COR-L47 (cell line): ENCODE results near the gene HEATR9.
"Not testable (repeated sequence)": the region's sequence is repeated elsewhere in the genome, so short reads cannot be mapped to it uniquely, and the experiment has no call there.

Source experiments
- DNase-seq: peaks from one replicate; lab custom pipeline; 2025; lab: John Stamatoyannopoulos, UW

Gene HEATR9

DNA sequence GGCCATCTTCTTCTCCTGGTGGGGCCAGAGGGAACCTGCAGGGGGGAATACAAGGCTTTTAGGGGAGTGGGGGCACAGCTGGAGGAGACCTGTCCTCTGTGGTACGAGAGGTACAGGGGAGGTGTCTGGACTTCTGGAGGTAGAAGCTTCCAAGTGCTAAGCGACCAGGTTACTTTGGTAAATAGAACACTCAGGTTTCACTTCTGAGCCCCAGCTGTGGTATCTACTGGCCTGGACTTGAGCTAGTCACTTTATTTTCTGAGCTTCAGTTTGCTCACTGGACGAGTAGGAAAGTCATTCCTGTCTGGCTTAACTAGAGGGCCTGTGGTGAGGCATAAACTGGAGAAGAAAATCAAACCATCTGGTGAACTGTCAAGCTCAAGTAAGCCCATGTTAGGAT is at the start of gene HEATR9:
Gene HEATR9 (minus strand): TSS at position 155 of the 400 bp plus-strand sequence. CDS start 149 bp downstream, at position 6.
- no peak for DNase-seq

GRCh38 chr17:35917519-35918213 is 49.0 kb upstream of the HEATR9 start:
- DNase-seq, result no peak

GRCh38 chr17:35915153-35915964 is 46.7 kb upstream of the HEATR9 start:
- DNase-seq, result no peak

GRCh38 chr17:35914354-35914753 is 45.7 kb upstream of the HEATR9 start:
- no peak for DNase-seq

DNA sequence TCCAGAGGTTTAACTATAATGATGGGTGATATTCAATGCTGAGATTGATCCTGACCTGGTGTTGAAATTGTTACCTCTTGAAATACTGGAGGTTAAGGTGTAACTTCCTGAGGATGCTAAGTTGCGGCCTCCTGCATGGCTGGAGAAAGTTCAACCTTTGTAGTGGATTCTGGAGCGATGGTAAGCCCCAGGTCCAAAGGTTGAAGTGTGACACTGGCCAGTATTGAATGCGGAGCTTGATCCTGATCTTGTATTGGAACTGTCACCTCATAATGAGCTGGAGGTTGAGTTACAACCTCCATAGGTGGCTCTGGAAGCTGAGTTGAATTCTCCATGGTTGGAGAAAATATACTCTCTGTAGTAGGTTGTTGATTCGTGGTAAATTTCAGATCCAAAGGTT is 44.9 kb upstream of the HEATR9 start:
- no peak for DNase-seq

GRCh38 chr17:35912942-35913341 is 44.3 kb upstream of the HEATR9 start:
- no peak for DNase-seq

DNA sequence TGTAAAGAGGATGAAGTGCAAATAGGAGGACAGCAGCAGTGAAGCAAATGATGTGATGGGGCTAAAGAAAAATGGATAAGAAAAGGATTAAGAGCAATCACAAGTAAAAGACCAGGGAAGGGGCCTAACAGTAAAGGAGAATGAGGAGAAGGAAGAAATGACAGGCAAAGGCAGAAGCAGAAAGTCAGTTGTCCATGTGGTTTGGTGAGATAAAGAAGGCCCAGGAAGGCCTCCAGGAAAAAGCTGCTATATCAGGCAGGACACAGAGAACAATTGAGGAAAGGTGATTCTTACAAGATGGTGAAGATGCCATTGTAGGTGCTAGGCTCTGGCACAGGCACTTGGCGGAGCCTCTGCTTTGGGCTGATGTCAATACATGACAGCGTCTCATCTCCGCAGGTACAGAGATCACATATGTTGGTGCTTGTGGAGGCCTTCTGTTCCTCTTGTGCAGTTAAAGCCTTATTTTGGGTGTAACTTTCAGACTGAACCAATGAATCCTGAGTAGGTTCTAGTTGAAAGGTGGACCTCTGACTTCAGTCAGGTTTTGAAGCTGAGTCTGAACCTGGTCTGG is 43.7 kb upstream of the HEATR9 start:
- DNase-seq, result no peak

GRCh38 chr17:35909408-35909807 is 40.7 kb upstream of the HEATR9 start:
- no peak for DNase-seq

DNA sequence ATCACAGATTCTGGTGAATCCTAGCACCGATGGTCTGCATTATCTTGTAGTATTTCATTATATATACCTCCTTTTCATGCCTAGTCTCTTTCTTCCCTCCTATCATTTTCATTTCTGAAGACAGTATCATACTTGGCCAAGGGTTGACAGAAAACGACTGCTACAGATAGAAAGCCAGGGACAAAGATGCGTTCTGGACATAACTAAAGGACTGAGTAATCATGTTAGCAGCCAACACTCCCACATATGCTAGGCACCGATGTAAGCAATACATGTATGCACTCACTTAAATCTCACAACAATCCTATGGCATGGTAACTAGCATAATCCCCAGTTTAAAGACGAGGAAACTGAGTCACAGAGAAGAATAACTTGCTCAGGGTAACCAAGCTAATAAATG is 39.0 kb upstream of the HEATR9 start:
- DNase-seq, result no peak

- DNase-seq, result no peak
Measured at GRCh38 chr17:35906926-35907637, 38.4 kb upstream of the HEATR9 start.

DNA sequence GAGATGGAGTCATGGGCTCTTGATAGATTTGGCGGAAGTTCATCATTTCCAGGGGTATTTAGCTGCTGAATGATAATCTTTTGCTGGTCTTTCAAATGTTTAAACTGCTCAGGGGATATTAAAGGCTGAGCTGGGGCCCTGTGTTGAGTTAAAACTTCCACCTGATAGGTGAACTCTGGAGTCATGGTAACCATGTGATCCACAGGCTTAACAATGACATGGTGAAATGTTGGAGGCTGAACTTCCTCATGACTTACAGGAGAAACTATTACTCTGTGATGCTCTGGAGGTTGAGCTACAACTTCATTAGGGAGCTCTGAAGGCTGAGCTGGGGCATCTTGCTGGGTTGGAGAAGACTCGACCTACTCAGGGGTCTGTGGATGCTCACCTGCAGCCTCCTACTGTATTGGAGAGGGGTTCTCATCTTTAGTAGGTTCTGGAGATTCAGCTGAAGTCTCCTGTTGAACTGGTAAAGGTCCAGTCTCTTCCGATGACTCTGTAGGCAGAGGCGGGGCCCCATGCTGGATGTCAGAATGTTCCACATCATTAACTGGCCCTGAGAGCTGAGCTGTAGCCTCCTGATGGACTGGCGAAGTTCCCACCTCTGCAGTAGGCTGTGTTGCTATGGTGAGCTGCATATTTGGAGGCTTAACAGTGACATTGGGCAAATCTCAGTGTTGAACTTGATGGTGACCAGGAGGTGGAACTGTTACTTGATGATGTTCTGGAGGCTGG is 37.7 kb upstream of the HEATR9 start:
- DNase-seq, result no peak

DNA sequence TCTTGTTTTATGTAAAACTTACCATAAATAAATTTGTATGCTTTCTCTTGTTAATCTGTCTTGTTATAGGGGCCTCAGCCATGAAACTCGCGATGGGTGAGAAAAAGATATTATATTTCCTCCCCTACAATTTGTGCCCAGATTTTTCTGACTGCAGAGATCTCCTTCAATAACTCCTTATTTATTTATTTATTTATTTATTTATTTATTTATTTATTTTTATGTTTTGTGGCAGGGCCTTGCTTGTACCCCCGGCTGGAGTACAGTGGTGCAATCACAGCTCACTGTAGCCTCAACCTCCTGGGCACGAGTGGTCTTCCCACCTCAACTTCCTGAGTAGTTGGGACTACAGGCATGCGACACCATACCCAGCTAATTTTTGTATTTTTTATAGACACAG is 34.8 kb upstream of the HEATR9 start:
- DNase-seq, result no peak

DNA sequence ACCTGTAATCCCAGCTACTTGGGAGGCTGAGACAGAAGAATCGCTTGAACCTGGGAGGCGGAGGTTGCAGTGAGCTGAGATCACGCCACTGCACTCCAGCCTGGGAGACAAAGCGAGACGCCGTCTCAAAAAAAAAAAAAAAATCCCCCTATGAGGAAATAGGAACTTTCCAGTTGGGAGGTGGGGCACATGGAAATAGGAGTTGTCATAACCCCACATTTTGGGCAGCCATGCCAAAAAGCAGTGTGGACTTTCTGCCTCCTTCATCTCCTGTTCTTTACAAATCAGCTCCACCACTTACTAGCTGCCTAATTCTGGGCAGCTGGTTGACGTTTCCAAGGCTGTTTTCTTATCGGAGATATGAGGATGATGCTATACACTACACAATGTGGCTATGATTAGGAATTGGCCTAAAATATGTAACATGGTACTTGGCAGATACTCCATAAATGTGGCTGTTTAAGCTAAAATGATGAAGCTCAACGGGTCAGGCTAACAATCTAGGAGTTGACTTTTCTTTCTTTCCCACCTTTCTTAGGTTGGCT is 33.0 kb upstream of the HEATR9 start:
- no peak for DNase-seq

DNA sequence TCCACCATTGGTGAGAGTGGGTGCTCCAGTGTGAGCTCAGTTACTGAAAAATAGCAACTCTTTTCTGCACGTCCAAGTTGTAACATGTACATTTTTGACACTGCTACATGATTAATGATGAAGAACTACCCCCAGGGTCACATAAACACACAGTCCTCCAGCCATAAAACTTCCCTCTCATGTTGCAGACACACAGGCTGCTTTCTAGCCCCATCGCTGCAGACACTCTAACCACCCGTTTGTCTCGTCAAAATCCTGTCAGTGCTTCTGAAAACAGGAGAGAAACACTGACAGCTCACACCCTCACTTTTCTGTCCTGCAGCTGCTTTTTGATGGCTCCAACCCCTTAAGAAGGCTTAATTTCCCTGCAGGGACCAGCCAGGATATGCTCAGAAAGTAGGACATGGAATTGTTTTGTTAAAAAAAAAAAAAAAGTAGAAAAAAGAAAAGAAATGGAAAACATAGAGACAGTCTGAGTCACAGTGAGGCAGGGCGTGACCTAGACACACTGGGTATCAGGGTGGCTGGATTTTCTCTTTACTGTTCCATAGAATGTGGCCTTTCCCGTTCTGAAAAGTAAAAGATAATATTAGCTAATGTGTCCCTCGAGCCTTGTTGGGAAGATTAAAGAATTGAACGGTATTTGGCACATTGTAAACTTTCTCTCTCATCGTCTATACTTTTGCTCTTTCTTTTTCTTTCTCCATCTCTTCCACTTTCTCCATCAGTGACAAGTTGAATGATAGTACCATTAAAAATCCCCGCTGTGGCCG is 32.2 kb upstream of the HEATR9 start:
- no peak for DNase-seq

DNA sequence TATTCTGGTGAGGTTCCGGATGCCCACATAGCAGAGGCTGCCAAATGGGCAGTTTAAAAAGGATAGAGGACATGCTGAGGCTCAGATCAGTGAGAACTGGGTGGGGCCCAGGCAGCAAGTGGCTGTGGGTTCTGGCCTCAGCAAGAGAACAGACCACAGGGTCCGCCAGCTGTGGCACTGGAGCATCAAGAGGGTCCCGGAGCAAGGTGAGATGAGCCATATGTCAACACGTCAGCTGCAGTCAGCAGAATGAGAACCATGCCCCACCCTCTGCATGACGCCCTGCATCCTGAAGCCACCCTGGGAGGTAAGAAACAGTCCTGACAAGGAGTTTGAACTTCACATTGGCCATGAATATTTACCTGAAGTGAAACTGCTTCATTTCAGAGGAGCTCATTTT is 31.6 kb upstream of the HEATR9 start:
- no peak for DNase-seq

DNA sequence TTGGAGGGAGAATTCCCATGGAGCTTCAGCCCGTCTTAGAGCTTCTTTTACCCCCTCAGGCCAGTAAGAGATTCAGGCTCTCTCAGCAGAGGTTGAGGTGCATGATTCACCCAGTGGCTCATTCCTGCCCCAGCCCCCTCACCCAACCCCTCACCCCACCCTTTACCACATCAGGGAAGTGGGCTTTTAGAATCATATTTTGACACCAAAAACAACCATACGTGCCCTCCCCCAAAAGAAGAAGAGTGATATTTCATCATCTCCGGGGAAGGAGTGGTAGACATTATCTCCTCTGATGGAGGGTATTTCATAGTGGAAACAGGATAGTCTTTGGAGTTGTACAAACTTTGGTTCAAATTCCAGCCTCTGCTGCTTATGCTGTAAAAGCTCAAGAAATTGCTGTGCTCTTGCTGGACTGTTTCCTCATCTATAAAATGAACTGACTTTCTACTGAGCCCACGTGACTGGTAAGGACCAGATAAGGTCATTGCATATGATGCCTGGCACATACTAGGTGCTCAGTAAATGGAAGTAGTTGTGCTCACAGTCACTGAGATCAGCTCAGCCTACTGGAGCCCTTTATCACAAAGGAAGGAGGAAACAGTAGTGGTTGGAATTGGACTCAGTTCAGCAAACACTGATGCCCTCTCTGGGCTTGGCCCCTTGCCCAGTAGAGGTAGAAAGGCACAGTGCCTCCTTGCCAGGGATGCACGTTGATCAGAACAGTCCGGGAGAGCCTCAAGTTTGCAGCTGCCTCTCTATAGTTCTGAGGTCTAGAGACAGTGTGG is 29.8 kb upstream of the HEATR9 start:
- DNase-seq, result peak; percentile 5

GRCh38 chr17:35897772-35898171 is 29.1 kb upstream of the HEATR9 start:
- not testable (repeated sequence) for DNase-seq

DNA sequence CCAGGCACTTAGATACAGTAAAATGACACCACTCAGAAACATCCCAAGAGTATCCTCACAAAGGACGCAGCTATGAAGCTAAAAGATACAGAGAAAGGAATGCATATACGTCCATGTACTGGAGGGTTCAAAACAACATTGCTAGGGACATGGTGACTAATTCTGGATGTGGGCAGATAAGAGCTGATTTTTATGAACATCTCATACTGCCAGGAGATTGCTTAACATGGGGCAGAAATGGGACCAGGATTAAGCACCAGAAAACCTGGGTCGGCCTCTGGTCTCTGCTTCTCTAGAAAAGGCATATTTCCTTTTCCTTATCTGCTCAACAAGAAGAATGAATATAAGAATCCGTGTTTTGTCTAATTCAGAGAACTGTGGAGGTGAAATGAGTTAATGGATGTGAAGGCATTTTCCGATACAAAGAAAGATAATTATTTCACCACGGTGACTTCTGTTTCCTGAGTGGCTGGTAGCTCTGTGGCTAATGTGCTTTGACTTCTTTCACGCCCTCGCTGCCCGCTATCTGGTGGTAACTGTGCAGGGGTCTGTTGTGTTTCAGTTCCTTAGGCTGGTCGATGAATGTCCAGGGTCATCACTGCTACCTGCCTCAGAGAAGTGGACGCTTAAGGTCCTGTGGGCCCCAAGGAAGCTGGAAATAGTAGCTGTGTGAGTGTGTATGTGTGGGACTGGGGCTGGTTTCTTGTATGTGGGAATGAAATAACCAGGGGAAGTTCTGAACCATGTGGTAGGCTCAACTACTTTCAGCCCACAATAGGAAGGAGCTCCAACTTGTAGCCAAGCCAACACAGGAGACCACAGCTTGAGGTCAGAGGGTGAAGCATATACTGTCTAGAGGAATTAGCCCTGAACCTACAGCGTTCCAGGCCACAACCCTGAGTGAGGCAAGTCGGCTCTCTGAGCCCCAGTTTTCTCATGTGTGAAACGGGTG is 27.2 kb upstream of the HEATR9 start:
- DNase-seq, result no peak

- no peak for DNase-seq
Measured at GRCh38 chr17:35894206-35894605, 25.5 kb upstream of the HEATR9 start.
